ENCODE results near the gene MYBPHL.

DNA sequence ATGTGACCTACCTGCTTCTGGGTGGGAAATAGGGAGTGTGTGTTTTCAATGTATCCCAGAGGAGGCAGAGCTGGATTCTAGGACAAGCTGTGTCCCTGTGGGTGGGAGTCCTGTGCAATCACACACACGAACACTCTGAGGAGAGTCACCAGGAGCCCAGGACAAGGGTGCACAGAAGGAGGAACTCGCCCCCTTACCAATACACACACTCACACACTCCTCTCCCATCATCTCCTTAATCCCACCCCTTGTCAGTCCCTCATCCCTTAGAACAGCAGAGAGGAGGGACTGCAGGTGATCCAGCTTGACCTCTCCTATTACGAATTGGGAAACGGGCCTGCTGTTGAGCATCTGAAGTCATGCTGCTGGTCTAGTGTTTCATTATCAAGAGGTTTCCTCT lies 8.5 kb upstream of the MYBPHL start:
- TF ChIP-seq, protein P1, sequence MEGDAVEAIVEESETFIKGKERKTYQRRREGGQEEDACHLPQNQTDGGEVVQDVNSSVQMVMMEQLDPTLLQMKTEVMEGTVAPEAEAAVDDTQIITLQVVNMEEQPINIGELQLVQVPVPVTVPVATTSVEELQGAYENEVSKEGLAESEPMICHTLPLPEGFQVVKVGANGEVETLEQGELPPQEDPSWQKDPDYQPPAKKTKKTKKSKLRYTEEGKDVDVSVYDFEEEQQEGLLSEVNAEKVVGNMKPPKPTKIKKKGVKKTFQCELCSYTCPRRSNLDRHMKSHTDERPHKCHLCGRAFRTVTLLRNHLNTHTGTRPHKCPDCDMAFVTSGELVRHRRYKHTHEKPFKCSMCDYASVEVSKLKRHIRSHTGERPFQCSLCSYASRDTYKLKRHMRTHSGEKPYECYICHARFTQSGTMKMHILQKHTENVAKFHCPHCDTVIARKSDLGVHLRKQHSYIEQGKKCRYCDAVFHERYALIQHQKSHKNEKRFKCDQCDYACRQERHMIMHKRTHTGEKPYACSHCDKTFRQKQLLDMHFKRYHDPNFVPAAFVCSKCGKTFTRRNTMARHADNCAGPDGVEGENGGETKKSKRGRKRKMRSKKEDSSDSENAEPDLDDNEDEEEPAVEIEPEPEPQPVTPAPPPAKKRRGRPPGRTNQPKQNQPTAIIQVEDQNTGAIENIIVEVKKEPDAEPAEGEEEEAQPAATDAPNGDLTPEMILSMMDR (IDR thresholded peaks at IDR 0.05), result no peak
- no peak for TF ChIP-seq POLR2A (IDR thresholded peaks at IDR 0.05)
